NCI-H128 (cell line): ENCODE data around the gene OR5J2.
"Not testable (repeated sequence)": the region's sequence is repeated elsewhere in the genome, so short reads cannot be mapped to it uniquely, and the experiment has no call there.

Experiments used
- DNase-seq: peaks from one replicate; lab custom pipeline; 2025; ENCODE audit not compliant: unreplicated experiment; lab: John Stamatoyannopoulos, UW

OR5J2 gene

GRCh38 chr11:56176318-56176717, at the start of gene OR5J2:
Gene OR5J2 (plus strand): TSS chr11:56176618. CDS start chr11:56176618, 0 bp downstream.
- DNase-seq = no peak

GRCh38 chr11:56140151-56140661, 36.2 kb upstream of the OR5J2 start, which contains the start of gene OR8J3:
Gene OR8J3 (minus strand): TSS chr11:56140201. CDS start chr11:56137718, 2,483 bp downstream.
- DNase-seq = no peak

- not testable (repeated sequence) for DNase-seq
Observed at GRCh38 chr11:56143681-56144080, 32.7 kb upstream of the OR5J2 start.

- no peak for DNase-seq
Observed at GRCh38 chr11:56151376-56151775, 25.0 kb upstream of the OR5J2 start.

GRCh38 chr11:56152333-56152732, 24.1 kb upstream of the OR5J2 start:
- no peak for DNase-seq

DNA sequence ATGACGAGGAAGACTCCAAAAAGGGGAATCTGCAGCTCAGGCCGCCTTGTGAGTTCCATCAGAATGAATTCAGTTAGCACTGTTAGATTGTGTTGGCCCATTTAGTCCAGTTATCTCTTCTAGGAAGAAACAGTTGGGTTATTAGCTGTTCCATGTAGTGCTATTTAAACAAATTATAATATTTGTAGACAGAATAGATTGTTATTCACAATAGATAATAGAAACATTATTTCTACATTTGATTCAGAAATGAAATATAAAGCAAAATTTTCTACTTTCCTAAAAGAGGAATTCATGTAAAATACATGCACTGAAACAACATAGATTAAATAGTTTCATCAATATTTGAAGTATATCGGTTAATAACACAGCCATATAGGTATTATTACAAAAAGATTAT, 16.2 kb upstream of the OR5J2 start, which contains the start of gene OR8K5:
TSS of gene OR8K5 (minus strand) at position 101 of the 400 bp plus-strand sequence. CDS start at position 101, 0 bp downstream.
- no peak for DNase-seq

DNA sequence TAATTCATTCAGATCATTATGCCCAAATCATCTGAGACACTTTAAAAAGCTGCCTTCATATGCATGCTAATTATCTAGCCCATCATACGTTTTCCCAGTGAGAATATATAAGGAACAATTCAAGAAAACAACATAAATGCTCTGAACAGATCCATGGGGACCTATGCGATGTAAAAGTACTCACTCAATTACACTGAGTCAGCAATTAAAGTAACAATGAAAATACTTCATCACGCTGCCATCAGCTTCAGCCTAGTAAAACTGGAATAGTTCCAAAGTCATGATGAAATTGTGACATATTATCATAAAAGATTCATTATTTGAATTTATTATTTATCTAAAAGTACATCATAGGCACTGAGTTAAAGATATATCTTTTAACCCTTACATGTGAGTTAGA, 12.6 kb upstream of the OR5J2 start:
- DNase-seq = no peak

DNA sequence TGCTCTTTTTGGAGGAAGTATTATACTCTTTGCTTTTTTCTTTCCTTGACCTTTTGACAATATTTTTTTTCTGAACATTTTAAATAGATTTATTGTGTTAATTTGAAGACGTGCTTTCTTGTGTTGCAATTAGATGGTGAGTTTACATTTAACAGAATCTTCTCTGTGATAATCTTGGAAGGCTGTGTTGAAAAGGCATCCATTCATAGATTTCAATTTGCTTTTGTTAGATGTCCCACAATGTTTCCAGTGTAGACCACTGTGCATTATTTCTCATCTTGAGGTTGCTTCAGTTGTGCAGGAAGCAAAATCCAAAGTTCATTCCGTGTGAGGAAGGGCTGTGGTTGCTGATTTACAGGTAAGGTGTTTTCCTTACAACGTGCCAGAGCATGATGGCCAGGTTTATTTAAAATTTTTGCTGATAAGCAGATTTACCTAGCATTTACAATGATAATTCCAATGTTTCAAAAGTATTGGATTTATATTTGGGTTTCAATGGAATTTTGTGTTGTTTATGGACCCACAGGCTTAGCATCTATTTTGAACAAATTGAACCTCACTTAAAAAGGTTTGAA, 4.1 kb upstream of the OR5J2 start:
- no peak for DNase-seq

DNA sequence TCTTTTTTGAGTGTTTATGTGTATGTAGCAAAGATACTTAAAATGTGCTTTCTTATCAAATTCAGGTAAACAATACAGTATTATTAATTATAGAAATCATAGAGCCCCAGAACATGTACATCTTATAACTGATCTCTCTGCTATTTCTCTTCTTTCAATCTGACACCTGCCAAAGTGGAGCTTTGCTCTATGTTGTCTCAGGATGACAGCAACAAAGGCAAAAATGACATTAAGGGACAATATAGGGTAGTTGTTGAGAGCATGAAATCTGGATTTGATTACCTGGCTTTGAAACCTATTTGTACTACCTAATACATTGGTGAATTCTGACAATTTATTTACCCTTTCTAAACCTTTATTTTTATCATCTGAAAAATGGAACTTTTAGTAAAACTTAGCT, 7.0 kb downstream of the OR5J2 start:
- DNase-seq = no peak

GRCh38 chr11:56188602-56189001, 12.2 kb downstream of the OR5J2 start:
- DNase-seq = no peak

DNA sequence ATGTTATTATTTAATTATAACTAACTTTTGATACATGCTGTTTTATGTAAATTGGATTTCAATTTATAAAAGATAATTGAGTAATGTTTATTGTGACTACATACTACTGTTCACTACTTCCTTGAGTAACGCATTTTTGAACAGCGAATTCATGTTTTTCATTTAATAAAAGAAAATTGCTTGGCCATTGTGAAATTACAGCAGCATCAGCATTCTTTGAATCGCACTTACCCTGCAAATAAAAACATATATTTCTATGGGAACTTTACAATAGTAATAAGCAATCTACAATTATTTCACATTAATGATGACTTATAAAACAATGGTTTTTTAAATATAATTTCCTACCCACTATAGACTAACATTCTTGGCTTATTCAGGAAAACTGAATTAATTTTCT, 20.3 kb downstream of the OR5J2 start:
- DNase-seq = no peak

DNA sequence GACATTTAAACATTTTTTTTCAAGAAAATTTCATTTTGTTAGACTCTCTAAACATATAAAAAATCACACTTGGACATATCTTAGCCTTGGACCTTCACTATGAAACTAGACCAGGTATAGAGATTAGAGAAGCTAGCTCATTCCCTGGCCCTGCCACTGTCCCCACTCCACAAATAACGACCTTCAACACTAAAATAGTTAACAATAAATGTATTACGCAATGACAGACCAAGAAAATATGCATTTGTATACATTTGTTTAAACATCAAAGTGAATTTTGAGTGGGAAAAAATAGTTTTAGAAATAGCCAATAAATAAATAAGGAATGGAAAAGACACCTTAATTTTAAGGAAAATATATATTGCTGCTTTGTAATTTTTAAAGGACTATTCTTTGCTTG, 20.9 kb downstream of the OR5J2 start:
- DNase-seq = no peak

DNA sequence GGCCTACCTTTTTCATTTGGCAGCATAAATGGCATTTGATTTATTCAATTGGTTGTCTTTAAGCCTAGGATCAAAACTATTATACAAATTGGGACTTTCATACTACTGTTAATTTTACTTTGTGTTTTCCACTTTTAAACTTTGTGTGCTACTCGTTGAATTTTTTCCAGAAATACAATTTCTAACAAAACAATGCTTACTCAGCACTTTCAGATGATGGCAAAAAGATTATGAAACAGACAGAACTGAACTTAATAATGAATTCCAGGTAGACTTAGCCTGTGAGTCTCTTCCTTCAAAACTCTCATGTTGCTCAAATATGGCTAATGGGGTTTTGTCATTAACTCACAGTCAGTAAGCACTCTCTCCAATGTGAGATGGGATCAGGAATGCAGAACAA, 31.4 kb downstream of the OR5J2 start:
- DNase-seq = no peak

- DNase-seq = no peak
Observed at GRCh38 chr11:56214537-56214936, 38.1 kb downstream of the OR5J2 start.

DNA sequence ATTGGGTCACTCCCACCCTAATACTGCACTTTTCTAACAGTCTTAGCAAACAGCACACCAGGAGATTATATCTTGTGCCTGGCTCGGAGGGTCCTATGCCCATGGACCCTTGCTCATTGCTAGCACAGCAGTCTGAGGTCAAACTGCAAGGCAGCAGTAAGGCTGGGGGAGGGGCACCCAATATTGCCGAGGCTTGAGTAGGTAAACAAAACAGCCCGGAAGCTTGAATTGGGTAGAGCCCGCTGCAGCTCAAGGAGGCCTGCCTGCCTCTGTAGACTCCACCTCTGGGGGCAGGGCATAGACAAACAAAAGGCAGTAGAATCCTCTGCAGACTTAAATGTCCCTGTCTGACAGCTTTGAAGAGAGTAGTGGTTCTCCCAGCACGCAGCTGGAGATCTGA, 43.3 kb downstream of the OR5J2 start:
- not testable (repeated sequence) for DNase-seq
